SW 1271 (cell line): ENCODE measurements around the gene MARK1.
"Not testable (repeated sequence)": the region's sequence is repeated elsewhere in the genome, so short reads cannot be mapped to it uniquely, and the experiment has no call there.

ENCODE experiments used
- DNase-seq, 2 experiments: peaks; one replicate each; lab custom pipeline; 2025; lab: John Stamatoyannopoulos, UW

Gene MARK1

DNA sequence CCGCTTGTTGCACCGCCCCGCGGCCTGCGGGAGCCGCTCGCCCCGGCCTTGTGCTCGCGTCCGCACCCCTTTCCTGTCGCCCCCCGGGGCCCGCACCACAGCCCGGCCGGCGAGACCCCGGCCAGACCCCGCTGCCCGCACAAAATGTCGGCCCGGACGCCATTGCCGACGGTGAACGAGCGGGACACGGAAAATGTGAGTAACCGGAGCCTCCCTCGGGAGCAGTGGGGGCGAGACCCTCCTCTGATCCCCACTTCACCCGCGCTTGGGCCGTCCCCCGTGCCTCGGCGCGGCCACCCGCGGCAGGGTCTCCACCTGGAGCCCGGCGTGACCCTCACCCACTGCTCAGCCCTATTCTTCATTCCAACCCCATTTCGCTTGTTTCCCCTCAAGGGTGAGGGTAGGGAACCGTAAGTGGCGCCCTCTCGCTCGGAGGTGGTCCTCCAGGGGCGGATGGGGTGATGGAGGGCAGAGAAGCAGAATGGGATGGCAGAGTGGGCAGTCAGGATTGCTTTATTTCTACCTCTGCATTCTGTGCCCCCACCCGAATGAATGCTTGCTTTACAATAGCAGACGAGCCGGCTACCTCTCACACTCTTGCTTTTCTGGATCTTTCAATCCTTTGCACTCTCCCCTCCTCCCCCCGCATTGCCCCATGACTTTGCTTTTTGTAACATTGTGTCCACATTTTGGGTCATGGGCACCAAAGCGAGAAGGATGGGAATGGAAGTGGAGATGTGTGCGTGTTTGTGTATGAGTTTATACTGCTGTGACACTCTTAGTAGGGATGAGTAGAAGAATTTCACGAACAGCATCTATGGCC, 954 bp downstream of the MARK1 start:
- DNase-seq, result no peak

DNA sequence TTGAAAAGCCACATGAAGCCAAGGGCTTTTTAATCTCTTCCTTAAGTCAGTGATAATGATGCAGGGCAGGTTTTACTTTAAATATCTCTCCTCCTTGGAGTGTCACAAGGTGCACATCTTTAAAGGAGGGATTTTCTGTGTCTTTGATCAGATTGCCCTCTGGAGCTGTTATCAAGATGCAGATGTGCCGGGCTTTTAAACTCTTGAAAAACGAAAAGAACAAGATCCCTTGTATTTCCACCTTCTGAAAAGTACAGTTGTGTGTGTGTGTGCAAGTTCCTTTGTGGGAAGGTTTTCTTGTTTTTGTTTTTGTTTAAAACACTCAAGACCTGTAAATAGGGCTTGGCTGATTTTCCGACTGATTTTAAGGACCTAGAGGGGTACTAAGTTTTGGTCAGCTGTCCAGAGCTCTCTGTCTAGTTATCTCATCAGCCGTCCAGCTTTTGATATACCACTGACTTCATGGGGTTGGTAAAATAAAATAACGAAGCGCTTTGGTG, 1.6 kb downstream of the MARK1 start:
- DNase-seq, result no peak

DNA sequence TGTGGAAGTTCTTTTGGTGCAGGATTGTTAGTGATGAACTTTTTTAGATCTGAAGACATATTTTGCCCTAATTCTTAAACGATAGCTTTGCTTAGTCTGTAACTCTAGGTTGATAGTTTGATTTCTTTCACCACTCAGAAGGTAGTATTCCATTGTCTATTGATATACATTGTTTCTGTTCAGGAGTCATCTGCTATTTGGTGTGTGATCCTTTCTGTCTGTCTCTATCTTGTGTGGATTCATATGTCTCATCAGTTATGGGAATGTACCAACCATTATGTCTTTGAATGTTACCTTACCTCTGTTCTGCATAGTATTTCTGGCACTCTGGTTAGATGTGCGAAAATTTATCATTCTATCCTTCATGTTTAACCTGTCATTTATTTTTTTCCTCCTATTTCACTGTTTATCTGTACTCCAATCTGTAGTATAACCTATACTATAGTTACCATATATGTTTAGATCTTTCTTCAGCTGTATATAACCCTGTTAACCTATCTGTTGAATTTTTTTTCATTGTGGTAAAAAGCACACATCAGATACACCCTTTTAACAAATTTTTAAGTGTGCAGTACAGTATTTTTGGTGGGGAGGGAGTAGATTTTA, 5.7 kb downstream of the MARK1 start:
- DNase-seq, result no peak

DNA sequence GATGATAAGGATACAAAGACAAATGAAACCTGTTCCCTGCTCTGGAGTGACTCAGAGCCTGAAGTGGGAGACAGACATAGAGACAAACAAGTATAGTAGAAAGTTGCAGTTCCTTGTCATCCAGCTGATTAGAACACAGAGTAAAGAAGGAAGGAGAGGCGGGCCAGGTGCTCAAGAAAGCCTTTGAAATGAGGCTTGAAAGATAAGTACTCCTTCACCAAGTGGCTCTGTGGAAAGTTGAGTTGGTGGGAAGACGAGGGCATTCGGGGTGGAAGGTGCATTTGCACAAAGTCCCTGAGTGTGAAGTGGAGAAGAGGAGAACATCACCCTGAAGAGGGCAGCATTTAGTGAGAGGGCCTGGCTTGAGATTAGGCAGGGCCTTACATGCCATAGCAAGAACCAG, 17.0 kb downstream of the MARK1 start:
- DNase-seq, result no peak

DNA sequence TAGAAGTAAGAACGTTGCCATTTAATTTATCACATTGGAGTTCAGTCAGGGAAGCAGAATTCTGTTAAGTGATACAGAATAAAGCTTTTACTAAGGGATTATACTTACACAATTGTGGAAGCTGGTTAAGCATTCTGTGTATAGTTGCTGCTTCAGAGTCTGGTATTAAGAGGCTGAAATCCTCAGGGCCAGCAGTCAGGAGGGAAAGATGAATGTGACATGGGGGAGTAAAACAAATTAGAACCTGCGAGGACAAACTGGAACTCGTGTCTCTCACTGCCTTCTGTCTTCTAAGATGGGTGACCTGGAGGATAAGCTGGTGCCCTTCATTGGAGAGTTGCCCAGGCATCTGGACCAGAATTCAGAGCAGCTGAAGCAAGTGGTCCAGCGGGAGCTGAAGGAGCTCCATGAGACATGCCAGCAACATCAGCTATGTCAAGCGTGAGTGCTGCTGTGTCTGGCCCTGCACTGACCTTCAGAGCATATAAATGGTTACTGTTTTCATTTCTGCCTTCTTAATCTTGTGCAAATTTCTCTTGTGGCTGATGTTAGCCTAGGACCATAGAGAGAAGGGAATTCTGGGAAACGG, 23.0 kb downstream of the MARK1 start:
- no peak for DNase-seq

DNA sequence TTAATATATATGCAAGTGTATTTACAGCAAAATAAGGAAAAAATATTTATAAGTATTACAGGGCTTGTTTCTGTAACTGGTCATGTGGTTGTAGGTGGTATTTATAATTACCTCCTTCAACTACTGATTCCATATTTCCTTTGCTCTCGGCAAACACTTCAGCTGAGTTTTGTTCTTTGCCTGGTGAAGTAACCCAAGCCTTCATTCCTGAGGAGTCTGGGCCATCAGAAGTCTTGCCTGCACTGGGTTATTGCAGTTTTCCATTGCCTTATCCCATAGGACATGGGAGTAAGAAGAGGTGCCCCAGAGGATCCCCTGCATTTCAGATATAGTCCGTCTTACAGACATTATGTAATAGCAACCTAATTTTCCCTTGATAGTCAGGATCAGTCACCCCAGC, 23.8 kb downstream of the MARK1 start:
- DNase-seq, result no peak

DNA sequence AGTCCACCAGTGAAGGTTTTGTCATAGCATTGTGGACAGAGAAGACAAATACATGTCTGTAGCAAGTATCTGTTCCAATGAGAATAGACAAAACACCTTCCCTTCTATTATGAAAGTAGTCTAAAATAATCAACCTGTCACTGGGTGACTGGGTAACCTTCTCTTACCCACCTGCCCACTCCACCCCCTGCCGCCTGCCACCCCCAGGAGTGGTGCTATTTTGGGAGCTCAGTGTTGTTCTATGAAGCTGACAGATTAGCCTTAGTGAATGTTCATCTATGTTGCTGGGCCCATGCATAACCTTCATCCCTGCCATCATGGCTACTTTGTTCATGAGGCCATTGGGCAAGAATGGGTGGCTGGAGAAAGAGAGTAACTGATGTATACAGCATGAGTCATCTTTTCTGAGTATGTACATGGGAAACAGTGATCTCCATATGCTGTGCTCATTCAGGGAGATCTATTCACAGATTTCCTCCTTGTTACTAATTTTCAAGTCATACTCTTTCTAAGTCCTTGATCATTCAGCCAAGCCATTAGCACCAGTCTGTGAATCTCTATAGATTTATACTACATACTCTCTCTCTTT, 24.8 kb downstream of the MARK1 start:
- DNase-seq, result no peak

DNA sequence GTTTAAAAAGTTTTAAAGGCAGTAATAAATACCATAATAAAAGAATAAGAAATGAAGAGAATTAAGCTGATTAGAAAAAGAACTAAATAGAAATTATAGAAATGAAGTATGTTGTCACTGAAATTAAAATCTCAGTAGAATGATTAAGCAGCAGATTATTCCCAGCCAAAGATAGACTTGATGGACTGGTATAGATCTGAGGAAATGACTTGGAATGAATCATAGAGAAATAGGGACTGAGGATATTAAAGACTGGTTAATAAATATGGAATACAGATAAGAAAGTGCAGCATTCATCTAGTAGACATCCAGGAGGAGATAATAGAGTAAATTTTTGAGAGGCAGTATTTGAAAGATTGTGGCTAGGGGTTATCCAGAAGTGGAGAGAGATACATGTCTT, 28.7 kb downstream of the MARK1 start:
- no peak for DNase-seq

DNA sequence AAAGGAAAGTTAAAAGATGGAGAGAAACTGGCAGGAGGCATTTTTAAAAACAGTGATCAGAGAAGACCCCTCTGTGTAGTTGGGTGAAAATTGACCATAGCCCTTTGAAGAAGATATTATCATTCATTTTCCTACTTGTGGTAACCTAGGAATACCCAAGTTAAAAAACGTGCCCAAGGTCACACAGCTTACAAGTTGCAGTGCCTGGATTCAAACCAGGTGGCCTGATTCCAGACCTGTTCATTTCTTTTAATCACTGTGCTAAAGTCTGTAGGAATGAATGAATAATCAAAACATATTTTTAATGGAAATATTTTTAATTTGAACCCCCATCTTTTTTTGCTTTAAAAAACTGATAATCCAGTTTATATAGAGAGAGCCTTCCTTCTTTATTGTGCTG, 35.6 kb downstream of the MARK1 start:
- DNase-seq, result no peak

DNA sequence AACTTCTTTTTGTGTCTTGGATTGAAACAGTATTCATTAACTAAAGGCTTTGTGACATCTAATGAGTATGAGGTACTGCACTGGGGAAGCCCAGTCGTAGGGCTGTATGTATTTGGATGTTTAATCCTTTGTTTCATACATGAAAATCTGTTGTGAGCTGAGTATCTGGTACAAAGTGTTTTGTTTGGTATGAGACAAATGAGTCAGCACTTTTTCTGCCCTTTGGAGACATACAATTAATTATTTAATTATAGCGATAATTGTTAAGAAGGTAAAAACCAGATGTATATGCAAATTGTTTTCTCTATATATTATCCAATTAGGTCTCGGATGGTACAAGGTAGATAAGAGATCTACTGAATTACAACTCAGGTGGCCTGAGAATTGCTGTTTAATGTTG, 36.3 kb downstream of the MARK1 start:
- DNase-seq, result no peak

DNA sequence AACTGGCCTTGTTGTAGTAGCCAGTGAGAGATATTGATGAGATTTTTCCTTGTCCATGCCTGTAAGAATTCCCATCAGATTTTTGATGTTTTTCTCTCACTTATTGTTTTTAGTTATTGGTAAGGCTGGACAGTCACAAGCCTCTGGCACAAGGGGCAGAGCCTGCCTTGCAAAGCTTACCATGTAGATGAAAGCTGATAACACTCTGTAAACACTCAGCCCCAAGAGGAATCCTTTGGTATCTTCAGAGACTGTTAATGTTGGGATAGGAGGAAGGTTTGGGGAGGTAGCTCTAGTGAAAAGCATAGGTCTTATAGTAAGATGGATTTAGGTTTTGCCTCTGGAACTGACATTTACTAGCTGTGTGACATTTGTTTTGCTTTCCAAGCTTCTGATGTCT, 37.7 kb downstream of the MARK1 start:
- no peak for DNase-seq

DNA sequence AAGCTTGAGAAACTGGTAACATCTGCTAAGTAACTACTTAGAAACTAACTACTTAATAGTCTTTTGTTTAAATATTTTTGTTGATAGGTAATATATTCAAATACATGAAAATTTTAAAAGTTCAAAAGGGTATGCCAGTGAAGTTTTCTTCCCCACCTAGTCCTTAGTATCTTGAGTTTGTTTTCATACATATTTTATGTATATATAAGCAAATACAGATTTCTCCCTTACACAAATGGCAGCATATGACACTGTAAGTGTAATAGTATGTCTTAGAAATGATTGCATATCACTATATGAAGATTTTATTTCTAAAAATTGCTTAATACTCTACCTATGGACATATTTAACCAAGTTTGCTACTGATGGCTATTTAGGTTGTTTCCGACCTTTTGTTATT, 38.9 kb downstream of the MARK1 start:
- no peak for DNase-seq

DNA sequence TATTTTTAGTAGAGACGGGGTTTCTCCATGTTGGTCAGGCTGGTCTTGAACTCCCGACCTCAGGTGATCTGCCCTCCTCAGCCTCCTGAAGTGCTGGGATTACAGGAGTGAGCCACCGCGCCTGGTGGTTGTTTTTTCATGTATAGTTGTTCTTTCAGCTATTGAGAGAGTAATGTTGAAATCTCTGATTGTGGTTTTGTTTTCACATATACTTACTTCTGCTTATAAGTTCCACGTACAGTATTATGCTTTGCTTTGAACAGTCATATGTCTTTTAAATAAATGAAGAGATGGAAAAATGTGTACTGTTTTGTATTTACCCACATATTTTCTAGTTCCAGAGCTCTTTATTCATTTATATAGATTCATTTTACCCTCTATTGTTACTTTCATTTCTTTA, 44.5 kb downstream of the MARK1 start:
- DNase-seq, result no peak

DNA sequence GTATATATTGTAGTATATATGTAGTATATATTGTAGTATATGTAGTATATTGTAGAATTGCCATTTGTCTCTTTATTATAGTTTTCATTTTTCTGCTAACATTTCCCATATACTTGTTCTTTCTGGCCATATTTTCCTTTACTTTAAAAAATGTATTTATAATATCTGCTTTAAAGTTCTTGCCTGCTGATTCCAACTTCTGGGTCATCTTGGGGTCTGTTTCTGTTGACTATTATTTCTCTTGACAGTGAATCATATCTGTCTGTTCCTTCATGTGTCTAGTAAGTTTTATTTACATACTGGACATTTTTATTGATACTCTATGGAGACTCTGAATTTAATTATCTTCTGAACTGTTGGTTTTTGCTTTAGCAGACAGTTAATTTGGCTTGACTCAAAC, 45.9 kb downstream of the MARK1 start:
- DNase-seq, result no peak

DNA sequence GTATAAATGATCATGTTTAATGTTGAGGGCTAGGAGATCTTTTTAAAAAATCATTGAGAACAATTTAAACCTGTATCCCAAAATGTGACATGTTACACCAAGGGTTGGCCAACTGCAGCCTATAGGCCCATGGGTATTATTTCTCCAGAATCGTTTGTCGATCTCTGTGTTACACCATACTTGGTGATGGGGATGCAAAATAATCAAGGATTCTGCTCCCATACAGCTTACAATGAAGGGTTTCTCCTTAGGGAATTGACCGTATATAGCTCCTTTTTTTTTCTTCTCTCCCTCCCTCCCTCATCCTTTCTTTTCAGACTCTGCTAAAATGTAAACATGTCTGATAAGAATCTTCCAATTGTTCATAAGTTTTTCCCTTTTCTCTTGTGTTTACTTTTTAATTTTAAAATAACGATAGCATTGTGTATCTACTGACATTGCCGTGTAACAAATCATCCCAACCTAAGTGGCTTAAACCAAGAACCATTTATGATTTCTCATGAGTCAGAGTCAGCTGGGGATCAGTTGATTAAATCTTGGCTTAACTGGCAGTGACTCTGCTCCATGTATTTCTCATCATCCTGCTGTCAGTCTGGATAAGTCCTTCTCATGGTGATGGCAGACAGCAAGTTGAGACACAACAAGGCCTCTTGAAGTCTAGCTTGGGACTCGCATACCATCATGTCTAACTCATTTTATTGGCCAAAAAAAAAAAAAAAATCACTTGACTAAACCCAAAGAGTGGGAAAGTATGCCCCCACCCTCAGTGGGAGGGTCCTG, 48.0 kb downstream of the MARK1 start:
- DNase-seq, result no peak

DNA sequence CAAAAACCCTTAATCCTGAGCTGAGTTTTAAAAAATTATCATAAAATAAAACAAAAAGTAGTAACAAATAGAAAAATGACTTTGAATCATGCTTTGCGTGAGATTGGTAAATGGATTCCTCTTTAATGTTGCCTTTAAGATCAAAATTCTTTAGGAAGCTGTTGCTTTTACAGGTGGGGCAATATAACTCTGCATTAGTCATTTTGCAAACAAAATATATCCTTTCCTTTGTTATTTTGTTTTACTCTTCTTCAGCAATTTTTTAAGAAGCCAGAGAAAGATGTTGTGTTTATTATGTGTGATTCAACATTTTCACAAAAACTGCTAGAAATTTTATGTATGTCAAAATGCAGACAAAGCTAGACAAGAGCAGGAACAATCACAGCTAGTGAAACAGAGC, 50.0 kb downstream of the MARK1 start:
- DNase-seq, result no peak

DNA sequence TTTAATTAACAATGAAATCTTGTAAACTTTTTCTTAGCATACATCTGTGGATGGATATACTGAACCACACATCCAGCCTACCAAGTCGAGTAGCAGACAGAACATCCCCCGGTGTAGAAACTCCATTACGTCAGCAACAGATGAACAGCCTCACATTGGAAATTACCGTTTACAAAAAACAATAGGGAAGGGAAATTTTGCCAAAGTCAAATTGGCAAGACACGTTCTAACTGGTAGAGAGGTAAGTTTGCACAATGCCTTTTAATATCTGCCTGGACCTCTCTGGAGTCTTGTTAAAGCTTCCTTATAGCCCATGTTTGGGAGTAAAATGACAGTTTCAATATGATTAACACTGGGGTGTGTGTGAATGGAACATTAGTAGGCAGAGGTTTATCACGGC, 51.4 kb downstream of the MARK1 start:
- DNase-seq, result no peak

DNA sequence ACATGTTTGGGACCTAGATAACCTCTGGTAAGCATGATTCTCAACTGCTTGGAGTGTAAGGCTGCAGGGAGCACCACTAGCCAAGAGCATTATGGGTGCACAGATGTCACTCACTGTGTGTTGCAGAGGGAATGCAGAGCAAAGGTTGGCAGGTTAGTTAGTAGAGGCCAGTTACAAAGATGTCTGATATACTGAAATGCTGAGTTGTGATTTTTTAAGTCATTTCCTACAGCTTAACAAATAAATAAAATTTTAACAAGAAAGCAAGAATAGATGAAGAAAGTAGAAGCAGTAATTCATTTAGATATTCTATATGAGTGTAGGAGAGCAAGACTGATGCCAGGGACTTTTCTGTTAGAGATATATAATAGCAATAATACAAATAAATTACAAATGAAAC, 64.8 kb downstream of the MARK1 start:
- DNase-seq, result no peak

DNA sequence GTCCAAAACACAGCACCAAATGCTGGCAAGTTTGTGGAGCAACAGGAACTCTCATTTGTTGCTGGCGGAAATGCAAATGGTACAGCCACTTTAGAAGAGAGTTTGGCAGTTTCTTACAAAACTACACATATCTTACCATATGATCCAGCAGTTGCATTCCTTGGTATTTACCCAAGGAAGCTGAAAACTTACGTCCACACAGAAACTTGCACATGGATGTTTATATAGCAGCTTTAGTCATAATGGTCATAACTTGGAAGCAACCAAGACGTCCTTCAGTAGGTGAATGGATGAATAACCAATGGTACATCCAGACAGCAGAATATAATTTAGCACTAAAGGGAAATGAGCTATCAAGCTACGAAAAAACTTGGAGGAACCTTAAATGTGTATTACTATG, 66.4 kb downstream of the MARK1 start:
- DNase-seq, result no peak

DNA sequence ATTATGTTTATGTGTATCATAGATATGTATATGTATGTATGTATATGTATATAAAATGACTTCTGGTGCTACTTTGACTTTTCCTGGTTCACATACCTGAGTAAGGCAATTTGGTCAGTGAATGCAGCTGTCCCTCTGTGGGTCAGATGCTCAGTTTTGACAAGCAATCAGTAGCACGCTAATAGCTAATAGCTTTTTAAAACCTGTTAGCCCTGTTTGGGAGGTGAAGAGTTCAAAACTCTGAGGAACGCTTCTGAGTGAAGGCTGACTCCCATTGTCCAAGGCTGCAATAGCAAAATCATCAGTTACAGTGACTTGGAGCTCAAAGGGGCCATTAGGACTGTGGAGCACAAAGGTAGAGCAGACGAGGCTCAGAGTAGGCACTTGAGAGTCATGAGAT, 67.2 kb downstream of the MARK1 start:
- DNase-seq, result no peak

DNA sequence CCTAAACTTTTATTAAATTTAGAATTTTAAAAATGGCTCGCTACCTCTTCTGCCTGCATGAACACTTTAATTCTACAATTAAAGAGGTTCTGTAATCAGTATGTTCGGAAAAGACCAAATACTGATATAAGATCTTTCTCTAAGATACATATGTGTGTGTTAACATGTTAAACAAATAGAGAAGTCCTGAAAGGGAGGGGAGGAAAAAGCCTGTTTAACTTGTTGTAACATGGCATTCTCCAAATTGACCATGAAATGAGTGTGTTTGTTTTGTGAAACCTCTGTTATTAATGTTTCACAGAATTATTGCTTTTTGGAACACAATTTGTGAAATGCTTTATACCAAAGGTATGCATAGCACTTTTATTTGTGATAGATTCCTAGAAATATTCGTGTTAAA, 77.0 kb downstream of the MARK1 start:
- no peak for DNase-seq

DNA sequence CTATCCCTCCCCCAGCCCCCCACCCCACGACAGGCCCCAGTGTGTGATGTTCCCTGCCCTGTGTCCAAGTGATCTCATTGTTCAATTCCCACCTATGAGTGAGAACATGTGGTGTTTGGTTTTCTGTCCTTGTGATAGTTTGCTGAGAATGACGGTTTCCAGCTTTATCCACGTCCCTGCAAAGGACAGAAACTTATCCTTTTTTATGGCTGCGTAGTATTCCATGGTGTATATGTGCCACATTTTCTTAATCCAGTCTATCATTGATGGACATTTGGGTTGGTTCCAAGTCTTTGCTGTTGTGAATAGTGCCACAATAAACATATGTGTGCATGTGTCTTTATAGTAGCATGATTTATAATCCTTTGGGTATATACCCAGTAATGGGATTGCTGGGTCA, 77.7 kb downstream of the MARK1 start:
- not testable (repeated sequence) for DNase-seq
